SW480 (cell line): ENCODE data around the gene KIAA0513.

Experiments
- DNase-seq: peaks from one replicate; pipeline ENCODE4 v3.0.0-alpha.2; 2016; ENCODE audit warnings: low spot score

KIAA0513 gene

DNA sequence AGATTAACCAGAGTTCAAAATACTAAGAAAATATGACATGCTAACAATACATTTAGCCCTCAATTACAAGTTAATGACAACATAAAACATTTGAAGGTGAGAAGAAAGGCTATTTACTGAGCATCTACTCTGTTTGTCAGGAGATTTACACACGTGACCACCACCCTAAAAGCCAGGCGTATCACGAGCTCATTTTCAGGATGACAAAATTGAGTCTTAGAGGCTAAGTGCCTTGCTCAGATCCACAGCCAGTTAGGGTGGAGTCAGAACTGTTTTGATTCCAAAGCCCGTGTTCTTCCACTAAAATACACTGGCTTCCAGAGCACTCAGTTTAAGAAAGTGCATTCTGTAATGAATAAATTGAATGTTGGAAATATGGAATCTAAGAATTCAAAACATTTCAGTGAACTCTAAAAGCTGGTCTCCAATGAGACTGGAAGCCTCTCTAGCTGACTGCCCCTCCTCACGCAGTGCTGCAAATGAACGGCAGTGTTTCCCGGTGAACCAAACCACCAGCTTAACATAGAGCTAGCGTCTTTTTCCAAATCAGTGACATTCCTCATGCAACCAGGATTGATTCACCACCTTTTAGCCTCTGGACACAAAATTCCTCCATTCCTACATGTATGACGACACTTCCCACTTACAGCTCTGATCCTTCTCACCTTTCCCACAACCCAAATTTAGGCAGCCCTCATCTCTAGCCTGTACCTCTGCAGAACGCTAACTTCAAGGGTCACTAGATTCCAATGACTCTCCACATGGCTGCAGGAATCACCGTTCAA lies 22.1 kb upstream of the KIAA0513 start:
- DNase-seq: no peak

DNA sequence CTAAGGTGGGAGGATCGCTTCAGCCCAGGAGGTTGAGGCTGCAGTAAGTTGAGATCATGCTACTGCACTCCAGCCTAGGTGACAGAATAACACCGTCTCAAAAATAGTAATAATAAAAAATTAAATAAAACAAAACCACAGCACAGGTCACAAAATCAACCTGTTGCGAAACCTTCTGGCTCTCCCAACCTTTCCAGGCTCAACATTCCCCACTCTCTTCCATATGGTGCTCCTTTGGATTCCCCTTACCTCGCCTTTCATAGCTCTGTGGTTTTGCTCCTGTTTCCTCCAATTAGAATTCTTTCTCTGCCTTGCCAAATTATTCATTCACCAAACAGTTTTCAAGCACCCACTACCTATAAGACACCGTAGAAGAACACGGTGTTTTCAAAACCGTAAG lies 21.0 kb upstream of the KIAA0513 start:
- no peak for DNase-seq

DNA sequence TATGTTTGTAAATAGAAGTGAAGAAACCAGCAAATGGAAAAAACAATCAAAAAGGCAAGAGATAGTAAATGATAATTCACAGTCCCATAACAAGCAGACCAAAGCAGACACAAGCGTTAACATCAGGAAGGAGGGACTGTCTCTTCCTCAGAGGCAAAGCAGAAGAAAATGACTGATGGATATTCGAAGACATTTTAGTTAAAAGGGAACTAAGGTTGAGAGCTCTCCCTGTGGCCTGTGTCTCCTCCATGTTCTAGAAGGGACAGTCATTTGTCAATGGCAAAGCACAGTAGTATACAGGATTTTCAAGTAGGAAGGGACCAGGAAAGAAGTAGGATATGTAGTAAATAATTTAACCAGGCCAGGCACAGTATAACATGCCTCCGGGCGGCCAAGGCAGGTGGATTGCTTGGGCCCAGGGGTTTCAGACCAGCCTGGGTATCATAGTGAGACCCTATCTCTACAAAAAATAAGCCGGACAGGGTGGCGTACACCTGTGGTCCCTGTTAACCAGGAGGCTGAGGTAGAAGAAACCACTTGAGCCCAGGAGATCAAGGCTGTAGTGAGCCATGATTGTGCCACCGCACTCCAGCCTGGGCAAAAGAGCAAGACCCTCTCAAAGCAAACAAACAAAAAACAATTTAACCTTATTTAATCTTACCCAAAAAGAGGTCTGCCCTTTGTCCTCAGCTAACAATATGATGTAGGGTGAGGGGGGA lies 19.9 kb upstream of the KIAA0513 start:
- DNase-seq: no peak

DNA sequence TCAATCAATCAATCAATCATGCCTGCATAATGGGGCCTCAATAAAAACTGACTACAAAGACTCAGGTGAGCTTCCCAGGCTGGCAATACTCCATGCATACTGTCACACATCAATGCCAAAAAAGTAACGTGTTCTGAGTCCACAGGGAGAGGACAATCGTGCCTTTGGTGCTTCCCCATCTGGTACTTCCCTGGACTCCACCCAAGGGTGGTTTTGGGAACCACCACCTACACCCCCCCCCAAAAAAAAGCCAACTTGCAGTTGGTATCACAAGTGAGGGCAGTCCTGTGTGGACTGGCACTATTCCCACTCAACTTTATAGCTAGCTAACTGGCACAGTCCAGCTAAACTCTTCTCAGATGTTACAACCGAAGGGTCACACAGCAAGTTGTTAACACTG lies 19.3 kb upstream of the KIAA0513 start:
- DNase-seq: no peak

DNA sequence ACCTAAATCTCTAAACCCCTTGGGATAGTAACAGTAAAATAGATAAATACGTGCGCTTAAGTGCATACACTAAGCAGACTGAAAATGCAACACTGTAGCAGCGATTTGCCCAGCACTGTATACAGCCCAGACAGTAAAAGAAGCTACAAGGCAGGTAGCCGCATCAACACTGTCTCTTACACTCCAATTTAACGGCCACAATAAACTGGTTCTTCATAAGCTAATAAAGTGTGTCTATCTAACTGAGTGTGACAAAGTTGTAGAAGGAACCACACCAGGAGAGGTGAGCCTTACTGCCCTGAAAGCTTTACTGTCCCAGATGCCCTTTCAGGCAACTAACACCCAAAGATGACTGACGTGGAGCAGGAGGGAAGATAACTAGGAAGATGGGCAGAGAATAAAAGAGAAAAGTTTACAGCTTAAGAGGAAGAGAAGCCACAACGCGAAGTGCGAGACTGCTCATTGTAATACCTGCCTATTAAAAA lies 17.1 kb upstream of the KIAA0513 start:
- DNase-seq: no peak

DNA sequence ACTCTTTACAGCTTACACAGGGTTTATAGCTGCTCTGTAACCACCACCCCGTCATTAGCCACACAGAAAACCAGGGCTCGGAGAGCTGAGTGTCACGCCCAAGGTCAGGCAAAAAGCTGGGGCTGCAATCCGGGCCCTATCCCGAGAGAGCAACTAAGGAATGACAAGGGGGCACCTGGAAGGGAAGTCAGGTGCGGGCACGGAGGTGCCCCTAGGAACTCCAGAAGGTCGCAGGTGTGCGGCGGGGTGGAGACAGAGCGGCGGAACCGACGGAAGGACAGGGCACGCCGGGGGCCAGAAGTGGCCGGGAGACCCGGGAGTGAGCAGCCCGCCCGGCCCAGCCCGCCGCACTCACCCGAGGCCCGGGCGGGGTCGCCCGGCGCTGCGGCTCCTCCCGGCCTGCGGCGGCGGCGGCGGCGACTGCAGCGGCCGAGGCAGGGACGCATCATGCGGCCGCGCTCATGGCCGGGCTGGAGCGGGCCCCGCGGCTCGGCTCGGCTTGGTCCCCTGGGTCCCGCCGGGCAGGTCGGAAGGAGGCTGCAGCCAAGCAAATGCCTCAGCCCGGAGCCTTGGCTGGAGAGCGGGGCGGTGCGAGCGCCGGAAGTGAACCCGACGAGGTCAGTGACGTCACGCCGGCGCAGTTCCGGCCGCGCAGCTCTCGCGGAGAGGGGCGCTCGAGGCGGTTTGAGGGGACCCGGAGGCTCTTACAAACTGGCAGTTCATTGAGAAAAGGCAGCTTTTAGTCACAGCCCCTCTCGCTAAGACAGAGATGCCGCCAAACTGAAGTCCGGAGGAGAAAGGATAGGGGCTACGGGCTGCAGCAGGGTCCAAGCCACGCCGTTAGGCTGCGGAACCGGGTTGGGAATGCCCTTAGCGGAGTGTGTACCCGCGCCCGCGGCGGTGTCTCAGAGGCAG lies 16.4 kb upstream of the KIAA0513 start, which contains the start of gene ZDHHC7:
Gene ZDHHC7 (minus strand): TSS at position 605 of the 915 bp plus-strand sequence. CDS start 20,917 bp downstream, outside the sequence.
- peak; percentile 72 for DNase-seq

DNA sequence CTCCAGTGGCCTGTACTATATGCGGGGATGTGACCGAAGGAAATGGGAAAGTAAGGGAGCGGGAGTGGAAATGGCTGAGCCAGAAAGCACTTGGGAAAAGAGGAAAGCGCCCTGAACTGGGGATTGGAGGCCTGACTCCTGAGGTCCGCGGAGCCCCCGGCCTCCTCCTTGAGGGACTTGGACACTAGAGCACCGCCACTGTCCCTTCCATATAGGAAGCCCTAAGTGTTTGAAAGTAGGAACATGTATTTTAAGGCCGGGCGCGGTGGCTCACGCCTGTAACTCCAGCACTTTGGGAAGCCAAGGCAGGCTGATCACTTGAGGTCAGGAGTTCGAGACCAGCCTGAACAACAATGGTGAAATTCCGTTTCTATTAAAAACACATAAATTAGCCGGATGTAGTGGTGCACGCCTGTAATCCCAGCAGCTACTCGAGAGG lies 15.7 kb upstream of the KIAA0513 start:
- no peak for DNase-seq

DNA sequence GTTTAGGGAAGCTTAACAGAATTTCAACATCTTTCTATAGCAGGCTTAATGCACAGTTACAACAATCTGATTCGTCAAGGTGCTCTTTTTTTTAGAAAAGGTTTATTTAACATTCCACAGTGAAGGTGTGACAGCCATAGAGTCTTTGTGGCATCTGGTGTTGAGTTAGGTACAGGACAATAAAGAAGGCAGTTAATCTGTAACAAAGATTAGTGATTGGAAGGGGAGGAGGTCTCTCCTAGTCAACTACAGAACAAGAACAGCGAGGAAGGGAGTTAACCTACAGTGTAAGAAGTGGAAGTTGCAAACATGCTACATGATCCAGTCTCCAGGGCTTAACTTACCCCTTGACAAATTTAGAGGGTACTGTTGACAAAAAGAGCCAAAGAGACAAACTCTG lies 13.3 kb upstream of the KIAA0513 start:
- no peak for DNase-seq

DNA sequence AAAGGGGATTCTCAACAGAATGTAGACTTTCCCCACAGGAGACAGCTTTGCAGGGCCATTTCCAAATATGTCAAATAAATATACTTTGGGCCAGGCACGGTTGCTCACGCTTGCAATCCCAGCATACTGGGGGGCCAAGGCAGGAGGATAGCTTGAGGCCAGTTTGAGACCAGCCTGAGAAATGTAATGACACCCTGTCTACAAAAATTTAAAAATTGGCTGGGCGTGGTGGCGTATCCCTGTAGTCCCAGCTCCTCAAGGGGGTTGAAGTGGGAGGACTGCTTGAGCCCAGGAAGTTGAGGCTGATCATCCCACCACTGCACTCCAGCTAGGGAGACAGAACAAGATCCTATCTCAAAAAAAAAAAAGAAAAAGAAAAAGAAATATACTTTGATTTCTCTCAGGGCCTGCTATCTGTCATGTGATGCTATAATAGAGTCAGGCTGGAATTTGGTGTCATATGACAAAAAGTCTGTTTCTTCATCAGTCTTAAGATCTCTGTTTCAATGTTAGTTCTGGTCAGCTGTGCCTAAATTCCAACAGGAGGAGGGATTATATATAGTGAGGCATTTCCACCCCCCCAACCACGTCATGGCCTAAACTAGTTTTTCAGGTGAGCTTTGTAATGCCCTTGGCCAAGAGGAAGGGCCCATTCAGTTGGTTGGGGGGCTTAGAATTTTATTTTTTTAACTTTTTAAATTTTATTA lies 12.0 kb upstream of the KIAA0513 start:
- no peak for DNase-seq

DNA sequence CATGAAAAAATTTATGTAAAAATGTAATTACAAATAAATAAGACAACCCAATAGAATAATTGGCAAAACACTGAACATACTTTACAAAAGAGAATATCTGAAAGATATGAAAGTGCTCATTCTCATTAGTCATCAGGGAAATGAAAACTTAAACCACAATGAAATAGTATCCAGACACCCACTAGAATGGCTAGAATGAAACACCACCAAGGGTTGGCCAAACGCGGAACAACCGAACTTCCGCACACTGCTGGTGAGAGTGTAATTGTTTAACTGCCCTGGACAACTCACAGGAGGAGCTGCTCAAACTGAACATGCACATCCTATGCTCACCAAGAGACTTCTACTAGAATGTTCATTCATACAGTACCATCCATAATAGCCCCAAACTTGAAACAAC lies 10.4 kb upstream of the KIAA0513 start:
- DNase-seq: no peak

DNA sequence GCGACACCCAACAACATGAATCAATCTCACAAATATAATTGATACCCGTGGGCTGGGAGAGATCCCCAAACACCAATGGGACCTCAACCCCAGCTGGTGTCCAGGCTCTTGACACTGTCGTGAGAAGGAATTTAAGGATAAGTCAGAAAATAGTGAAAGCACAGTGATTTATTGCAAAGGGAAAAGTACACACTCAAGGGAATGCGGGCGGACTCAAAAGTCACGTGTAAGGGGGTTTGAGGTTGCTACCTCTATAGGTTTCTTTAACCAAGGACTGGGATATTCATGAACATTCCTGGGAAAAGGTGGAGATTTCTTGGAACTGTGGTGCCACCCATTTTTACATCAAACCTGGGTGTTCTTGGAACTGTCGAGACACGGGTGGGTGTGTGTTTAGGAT lies 10.0 kb upstream of the KIAA0513 start:
- no peak for DNase-seq

DNA sequence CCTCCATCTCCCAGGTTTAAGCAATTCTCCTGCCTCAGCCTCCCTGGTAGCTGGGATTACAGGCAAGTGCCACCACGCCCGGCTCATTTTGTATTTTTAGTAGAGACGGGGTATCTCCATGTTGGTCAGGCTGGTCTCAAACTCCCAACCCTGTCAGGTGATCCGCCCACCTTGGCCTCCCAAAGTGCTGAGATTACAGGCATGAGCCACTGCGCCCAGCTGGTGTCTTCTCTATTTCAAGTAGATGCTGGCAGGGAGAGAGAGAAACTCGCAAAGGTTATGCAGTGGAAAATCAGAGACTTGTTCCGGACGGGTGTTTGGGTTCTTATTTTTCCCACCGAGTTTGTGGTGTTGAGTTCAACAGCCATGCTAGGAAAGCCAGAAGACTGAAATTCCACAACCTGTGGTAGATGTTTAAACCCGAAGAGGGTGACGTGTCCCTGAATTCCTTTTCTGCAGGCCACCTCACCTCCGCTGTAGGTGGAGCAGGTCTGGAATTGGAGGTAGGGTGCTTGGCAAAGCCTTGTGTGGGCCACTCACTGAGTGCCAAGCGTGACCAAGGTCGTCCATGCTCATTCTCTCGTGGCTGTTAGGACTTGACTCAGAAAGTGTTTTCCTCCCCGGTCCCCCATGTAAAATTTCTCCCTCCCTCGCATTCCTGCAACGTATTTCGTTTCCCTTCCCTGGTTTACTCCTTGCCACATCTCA lies 8.9 kb upstream of the KIAA0513 start:
- DNase-seq: no peak

DNA sequence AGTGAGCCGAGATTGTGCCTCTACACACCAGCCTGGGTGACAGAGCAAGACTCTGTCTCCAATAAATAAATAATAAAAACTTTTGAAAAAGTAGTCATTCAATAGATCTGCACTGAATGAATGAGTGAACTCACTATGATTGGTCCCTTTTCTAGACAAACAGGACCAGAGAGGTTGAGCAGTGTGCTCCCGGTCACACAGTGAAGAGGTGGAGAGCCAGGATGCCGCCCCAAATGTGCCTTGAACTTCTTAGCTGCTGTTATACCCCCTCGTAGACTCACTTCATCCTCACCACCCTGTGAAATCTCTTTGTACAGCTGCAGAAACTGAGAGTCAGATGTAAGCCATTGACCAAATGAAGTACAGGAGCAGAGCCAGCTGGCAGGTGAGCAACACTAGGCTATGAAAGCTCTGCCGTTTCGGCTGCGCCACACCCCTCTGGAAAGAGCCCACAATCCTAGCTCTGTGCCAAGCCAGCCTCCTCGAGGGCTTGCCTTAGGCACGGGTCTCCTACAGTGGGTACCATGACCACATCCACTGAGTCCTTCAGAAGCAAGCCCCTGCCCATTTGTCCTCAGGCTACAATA lies 7.8 kb upstream of the KIAA0513 start:
- no peak for DNase-seq

DNA sequence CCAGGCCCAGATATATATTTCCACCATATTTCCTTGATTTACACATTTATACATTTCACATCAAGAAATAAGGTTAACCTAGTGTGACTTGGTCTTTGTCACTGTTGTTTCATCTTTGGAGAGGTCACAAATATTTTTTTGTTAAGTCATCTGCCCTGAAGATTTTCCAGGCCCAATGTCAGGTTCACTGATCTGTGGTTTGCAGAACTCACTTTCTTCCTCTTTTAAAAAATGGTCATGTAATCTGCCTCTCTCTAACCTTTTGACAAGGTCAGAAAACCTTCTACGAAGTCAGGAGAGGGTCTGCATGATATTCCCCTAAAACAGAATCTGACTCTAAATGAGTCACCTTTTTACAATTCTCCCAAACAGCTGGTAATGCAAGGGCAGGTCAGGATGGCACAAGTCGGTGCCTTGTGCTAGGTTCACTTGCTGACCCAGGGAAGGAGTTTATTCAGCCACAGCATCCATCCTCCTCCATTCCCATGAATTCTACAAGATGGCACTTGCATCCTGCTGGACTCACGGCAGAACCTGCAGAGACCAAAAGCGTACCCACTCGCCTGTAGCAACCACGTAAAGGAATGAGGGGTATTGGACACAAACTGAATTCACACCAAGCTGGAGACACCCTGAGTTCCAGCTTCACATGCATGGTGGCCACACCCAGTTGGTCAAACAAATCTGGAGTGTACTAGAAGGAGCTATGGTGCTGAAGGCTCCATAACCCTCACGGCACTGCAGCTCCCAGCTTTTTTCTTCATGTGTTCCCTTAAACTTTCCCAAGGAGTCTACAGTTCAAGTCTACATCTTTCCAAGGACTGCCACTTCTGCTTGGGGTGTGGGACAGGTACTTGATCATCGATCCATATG lies 1.6 kb upstream of the KIAA0513 start:
- no peak for DNase-seq

DNA sequence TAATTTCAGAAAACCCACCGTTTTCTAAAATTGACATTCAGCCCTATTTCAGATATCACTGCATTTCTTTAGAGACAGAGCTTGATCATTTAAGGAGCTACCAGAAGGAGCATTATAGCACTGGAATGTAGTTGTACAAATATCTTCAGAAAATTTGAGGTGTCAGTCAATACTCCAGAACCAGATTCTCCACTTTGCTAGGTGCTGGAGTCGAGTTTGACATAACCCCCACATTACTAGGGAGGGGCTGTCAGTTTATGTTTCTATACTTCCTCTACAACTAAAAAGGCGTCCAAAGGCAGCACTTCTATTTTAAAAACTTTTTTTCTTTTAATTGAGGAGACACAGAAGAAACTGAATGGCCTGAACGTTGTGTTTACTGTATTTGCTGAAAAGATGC lies 892 bp upstream of the KIAA0513 start:
- no peak for DNase-seq

DNA sequence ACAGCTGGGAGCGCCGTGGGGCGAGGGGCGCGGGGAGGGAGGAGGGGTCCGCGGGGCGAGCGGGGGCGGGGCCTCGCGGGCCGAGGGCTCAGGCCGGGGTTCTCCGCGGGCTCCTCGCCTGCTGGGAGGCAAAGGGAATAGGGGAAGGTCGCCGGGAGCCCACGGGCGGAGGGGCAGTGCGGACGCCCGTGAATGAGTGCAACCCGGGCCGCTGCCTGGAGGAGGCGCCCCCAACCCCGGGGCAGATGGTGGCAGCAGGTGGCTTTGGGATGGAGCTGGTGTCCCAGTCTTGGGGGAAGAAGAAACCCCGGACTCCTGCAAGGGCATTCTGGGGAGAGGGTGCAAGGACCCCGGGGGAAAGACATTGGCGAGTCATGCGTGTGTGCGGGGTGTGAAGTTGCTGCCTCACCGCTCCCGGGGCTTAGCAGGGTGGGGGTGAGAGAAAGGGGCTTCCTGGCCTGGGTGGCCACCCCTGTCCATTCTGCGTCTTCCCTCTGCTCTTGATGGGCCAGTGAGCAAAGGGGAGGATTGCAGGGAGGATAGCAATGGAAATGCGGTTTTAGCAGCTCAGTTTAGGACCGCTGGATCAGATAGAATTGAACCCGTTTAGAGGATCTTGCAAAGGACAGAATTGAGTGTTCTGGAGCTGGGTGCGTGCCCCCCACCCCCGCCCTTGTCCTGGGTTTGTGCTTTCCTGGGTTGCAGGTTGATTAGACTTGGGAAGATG lies 526 bp downstream of the KIAA0513 start:
- no peak for DNase-seq

DNA sequence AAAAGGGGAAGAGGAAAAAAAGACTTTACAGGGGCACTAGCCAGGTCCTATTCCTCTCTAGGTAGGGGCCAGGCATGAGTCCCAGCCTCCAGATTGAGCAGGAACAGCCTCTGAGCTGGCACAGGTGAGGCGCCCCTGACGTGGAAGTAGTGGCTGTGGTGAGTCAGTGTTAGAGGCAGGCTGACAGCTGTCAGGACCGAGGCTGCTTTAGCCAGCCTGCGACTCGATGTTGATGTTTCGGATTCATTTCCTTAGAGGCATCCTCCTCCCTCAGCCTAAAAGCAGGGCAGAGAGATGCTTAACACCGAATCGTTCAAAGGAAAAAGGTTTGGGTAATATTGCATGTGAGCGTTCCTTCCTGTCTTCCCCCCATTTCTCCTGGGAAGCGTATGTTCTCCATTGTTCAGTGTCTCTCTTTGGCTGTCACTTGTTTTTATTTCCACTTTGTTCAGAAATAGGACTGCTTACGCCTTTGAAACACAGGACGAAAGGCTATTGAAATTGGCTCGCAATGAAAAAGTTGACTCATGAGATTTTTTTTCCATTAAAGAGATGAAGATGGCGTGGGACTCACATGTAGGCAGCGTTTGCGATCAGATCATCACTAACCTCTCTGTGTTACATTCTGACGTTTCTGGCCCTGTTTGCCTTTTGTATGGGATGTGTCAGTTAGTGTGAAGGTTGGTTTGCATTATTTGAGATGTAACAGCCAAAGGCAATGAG lies 1.3 kb downstream of the KIAA0513 start:
- peak; percentile 57 for DNase-seq

DNA sequence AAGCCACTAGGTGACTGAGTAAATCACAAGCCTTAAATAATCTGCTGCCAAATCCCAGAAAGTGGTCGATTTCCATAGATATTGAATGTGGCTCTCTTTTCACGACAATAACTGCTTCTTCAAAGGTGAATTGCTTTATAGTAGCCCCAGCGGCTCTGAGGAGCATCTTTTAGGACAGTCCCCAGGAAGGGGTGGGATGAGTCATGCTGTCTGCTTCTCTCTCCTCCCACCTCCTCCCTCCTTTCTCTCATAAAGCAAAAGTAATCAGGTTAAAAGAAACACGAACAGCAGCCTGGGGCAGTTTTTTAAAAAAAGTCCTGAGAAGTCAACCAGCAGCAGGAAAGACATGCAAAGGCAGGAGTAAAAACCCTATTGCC lies 1.8 kb downstream of the KIAA0513 start:
- DNase-seq: peak; percentile 46
